H4 (cell line): ENCODE results near the gene PCDHA3. TPM values are rescaled to one million over a fixed set of nuclear protein-coding genes. Genes with fewer than 3 reads are reported as not detected.
"Not testable (repeated sequence)": the region's sequence is repeated elsewhere in the genome, so short reads cannot be mapped to it uniquely, and the experiment has no call there.

Source experiments
- DNase-seq: peaks from one replicate; pipeline ENCODE4 v3.0.0-alpha.2; 2015; ENCODE audit warnings: low spot score
- total RNA-seq: library from RNA; depleted of rRNA; stranded (reverse); fragments of >200 nt; shearing (Covaris generic); gene quantifications from 2 replicates; pipeline ENCODE4 v1.2.3, GENCODE V29; 2014; rRNA removed

PCDHA3 gene
- 4.5 and 4.7 TPM in 2 replicates for total RNA-seq

GRCh38 chr5:140800816-140801493 is at the start of gene PCDHA3:
TSS of gene PCDHA3 (plus strand) at chr5:140801057.
- DNase-seq: peak; percentile 75

DNA sequence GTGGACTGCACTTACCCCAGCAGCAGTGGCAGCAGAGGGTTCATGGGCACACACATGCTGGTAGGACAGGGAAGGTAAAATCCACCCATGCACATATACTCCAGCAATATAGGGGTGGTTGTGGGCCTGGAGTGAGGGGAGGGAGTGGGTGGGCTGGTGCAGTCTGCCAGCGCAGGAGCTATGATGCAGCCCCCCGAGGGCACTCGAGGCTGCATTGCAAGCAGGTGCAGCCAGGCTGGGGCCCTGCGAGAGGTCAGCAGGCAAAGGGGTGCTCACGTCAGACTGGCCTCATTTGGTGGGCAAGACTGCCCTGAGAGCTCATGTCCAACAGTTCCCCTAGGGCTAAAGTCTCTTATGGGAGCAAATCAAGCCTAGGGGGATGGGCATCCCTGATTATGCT is 47.3 kb upstream of the PCDHA3 start:
- no peak for DNase-seq

DNA sequence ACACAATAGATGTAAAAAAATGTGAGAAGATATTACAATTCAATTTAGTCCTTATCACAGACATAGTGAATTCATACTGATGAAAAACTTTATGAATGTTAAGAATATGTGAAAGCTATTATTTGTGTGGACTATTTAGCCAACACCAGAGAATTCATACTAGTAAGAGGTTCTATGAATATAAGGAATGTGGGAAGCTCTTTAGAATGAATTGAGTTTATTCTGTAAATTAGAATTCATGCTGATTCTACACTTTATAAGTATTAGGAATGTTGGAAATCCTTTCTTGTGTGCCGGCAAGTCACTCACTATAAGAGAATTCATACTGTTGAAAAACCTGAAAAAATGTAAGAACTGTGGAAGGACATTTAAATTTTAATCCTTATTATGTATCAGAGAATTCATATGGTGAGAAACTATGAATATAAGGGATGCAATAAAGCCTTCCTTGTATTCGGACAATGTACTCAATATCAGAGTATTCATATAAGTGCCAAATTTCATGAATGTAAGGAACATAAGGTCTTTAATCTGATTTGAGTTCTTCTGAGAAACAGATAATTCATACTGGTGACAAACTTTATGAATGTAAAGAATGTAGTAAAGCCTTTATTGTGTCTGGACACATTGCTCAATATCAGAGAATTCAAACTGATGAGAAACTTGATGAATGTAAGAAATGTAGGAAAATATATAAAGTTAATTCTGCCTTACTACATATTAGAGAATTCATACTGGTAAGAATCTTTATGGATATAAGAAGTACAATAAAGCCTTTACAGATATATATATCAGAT is 36.5 kb upstream of the PCDHA3 start:
- no peak for DNase-seq

DNA sequence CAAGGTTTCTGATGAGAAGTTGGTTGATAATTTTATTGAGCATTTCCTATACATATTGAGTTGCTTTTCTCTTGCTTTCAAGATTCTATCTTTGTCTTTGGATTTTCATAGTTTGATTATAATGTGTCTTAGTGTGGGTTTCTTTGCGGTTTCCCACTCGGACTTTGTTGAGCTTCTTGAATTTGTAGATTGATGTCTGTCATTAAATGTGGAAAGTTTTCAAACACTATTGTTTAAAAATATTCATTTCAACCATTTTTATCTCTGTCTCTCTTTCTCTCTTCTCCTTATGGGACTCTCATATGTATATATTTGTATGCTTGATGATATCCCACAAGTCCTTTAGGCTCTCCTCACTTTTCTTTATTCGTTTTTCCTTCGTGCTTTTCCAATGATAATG is 33.4 kb upstream of the PCDHA3 start:
- no peak for DNase-seq

DNA sequence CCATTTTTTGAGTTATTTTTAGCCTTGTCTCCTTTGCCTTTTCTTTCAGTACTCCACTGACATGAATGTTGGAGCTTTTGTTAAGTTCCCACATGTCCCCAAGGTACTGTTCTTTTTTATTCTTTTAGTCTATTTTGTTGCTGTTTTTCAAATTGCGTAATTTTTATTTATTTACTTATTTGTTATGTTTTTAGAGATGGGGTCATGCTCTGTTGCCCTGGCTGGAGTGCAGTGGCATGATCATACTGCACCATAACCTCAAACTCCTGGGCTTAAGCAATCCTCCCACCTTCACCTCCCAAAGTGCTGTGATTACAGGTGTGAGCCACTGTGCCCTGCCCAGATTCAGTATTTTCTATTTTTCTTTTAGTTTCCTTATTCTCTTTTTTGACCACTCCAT is 20.3 kb upstream of the PCDHA3 start:
- DNase-seq: no peak

GRCh38 chr5:140785905-140786686 is 14.8 kb upstream of the PCDHA3 start, which contains the start of gene PCDHA1:
TSS of gene PCDHA1 (plus strand) at chr5:140786140.
- no peak for DNase-seq

GRCh38 chr5:140787422-140787821 is 13.4 kb upstream of the PCDHA3 start:
- not testable (repeated sequence) for DNase-seq

GRCh38 chr5:140787849-140788504 is 12.9 kb upstream of the PCDHA3 start:
- DNase-seq: not testable (repeated sequence)

DNA sequence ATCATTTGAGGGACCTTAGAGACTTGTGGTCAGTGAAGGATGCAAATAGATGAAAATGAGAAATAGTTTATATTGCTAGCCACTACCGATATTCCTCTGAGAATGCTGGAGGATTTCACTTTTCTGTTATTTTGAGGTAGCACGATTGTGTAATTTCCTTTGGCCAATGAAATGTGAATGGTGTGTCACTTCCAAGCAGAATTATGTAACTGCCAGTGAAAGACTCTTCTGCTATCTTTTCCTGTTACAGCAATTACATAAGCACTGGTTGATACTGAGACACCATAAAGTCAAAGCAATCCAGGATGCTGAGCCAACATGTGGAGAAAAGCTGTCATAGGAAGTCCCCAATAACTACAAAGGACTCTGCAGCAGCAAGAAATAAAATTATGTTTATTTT is 9.8 kb upstream of the PCDHA3 start:
- no peak for DNase-seq

- peak; percentile 48 for DNase-seq
Measured at GRCh38 chr5:140794595-140795258, 6.1 kb upstream of the PCDHA3 start, which contains the start of gene PCDHA2. TSS of gene PCDHA2 (plus strand) at chr5:140794852.

DNA sequence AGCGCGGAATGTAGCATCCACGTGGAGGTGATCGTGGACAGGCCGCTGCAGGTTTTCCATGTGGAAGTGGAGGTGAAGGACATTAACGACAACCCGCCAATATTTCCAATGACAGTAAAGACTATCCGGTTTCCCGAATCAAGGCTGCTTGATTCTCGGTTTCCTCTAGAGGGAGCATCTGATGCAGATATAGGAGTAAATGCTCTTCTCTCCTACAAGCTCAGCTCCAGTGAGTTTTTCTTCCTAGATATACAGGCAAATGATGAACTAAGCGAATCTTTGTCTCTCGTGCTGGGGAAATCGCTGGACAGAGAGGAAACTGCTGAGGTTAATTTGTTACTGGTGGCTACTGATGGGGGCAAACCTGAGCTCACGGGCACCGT is 5.6 kb upstream of the PCDHA3 start:
- DNase-seq: peak; percentile 29

DNA sequence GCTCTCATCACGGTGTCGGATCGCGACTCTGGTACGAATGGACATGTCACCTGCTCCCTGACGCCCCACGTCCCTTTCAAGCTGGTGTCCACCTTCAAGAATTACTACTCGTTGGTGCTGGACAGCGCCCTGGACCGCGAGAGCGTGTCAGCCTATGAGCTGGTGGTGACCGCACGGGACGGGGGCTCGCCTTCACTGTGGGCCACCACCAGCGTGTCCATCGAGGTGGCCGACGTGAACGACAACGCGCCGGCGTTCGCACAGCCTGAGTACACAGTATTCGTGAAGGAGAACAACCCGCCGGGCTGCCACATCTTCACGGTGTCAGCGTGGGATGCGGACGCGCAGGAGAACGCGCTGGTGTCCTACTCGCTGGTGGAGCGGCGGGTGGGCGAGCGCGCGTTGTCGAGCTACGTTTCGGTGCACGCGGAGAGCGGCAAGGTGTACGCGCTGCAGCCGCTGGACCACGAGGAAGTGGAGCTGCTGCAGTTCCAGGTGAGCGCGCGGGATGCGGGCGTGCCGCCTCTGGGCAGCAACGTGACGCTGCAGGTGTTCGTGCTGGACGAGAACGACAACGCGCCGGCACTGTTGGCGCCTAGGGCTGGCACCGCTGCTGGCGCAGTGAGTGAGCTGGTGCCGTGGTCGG is 4.7 kb upstream of the PCDHA3 start:
- DNase-seq: not testable (repeated sequence)

DNA sequence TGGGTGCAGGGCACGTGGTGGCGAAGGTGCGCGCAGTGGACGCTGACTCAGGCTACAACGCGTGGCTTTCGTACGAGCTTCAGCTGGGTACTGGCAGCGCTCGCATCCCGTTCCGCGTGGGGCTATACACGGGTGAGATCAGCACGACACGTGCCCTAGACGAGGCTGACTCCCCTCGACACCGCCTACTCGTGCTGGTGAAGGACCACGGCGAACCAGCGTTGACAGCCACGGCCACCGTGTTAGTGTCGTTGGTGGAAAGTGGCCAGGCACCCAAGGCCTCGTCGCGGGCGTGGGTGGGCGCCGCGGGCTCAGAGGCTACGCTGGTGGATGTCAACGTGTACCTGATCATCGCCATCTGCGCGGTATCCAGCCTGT is 4.2 kb upstream of the PCDHA3 start:
- no peak for DNase-seq

- DNase-seq: peak; percentile 51
Measured at GRCh38 chr5:140801494-140801841, 611 bp downstream of the PCDHA3 start.

DNA sequence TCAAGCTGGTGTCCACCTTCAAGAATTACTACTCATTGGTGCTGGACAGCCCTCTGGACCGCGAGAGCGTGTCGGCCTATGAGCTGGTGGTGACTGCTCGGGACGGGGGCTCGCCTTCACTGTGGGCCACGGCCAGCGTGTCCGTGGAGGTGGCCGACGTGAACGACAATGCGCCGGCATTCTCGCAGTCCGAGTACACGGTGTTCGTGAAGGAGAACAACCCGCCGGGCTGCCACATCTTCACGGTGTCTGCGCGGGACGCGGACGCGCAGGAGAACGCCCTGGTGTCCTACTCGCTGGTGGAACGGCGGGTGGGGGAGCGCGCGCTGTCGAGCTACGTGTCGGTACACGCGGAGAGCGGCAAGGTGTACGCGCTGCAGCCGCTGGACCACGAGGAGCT is 1.5 kb downstream of the PCDHA3 start:
- DNase-seq: not testable (repeated sequence)

DNA sequence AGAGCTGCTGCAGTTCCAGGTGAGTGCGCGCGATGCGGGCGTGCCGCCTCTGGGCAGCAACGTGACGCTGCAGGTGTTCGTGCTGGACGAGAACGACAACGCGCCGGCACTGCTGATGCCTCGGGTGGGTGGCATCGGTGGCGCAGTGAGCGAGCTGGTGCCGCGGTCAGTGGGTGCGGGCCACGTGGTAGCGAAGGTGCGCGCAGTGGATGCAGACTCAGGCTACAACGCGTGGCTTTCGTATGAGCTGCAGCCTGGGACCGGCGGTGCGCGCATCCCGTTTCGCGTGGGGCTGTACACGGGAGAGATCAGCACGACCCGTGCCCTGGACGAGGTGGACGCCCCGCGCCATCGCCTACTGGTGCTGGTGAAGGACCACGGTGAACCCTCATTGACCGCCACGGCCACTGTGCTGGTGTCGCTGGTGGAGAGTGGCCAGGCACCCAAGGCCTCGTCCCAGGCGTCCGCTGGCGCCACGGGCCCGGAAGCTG is 2.0 kb downstream of the PCDHA3 start:
- DNase-seq: no peak

DNA sequence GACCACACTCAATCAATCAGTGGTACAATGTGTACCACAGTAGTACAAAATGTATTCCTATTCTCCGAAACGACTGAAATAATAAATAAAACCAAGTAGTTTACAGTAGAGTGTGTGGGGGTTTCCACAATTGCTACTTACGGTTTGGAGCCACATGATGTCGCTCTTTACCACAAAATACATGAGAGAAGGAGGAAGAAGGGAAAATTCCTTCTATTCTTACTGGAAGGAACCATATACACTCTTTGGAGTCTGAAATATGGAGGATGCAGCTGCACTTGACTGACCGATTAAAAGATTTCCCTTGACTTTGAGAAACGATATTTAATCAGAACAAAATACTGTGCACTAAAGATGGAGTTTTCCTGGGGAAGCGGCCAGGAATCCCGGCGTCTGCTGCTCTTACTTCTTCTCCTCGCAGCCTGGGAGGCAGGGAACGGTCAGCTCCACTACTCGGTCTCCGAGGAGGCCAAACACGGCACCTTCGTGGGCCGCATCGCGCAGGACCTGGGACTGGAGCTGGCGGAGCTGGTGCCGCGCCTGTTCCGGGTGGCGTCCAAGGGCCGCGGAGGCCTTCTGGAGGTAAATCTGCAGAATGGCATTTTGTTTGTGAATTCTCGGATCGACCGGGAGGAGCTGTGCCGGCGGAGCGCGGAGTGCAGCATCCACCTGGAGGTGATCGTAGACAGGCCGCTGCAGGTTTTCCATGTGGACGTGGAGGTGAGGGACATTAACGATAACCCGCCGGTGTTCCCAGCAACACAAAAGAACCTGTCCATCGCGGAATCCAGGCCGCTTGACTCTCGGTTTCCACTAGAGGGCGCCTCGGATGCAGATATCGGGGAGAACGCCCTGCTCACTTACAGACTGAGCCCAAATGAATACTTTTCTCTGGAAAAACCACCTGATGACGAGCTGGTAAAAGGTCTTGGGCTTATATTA is 6.2 kb downstream of the PCDHA3 start, which contains the start of gene PCDHA4:
Gene PCDHA4 (plus strand): TSS at position 235 of the 942 bp plus-strand sequence.
- no peak for DNase-seq

DNA sequence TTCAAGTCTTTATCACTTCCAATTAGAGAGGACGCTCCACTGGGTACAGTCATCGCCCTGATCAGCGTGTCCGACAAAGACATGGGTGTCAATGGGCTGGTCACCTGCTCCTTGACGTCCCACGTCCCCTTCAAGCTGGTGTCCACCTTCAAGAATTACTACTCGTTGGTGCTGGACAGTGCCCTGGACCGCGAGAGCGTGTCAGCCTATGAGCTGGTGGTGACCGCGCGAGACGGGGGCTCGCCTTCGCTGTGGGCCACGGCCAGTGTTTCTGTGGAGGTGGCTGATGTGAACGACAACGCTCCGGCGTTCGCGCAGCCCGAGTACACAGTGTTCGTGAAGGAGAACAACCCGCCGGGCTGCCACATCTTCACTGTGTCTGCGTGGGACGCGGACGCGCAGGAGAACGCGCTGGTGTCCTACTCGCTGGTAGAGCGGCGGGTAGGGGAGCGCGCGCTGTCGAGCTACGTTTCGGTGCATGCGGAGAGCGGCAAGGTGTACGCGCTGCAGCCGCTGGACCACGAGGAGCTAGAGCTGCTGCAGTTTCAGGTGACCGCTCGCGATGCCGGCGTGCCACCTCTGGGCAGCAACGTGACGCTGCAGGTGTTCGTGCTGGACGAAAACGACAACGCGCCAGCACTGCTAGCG is 7.5 kb downstream of the PCDHA3 start:
- DNase-seq: not testable (repeated sequence)

DNA sequence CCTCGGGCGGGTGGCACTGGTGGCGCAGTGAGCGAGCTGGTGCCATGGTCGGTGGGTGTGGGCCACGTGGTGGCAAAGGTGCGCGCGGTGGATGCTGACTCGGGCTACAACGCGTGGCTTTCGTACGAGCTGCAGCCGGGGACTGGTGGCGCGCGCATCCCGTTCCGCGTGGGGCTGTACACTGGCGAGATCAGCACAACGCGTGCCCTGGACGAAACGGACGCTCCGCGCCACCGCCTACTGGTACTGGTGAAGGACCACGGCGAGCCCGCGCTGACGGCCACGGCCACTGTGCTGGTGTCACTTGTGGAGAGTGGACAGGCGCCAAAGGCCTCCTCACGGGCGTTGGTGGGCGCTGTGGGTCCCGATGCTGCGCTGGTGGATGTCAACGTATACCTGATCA is 8.0 kb downstream of the PCDHA3 start:
- no peak for DNase-seq
